Pancreas (tissue), 10 donors: ENCODE data around the gene DENND1A. TPM values are rescaled to one million over a fixed set of nuclear protein-coding genes. Genes with fewer than 3 reads are reported as not detected.

ENCODE experiments used
- ATAC-seq, 4 donors: fragments of 200-7000 bp; cut with Tn5 transposase; one replicate each; pipeline versions ENCODE4 v1.8.0 to v1.9.1; 2020; ENCODE audit warnings: mild to moderate bottlenecking in 4 of 4, moderate library complexity in 4 of 4
- DNase-seq, 6 donors: peaks; one replicate each; pipeline ENCODE4 v3.0.0-alpha.2; 2020
- FAIRE-seq: peaks from 2 replicates; lab custom pipeline; 2012; peaks lifted over from hg19 to GRCh38; lab: Jason Lieb, UNC
- H3K27ac ChIP-seq, 4 donors: fragments of 200-600 bp; sonication (generic); 1 replicate in 3 of 4; 2 replicates in 1 of 4; pipeline versions ENCODE4 v1.5.0 to v1.8.0; 2020
- H3K27me3 ChIP-seq, 4 donors: fragments of 200-600 bp; one replicate each; pipeline ENCODE4 v1.8.0; 2021
- H3K36me3 ChIP-seq, 3 donors: fragments of 200-600 bp; sonication (generic) in 1 of 3; one replicate each; pipeline versions ENCODE4 v1.5.0 to v1.8.0; 2020 to 2021
- H3K4me1 ChIP-seq, 3 donors: fragments of 200-600 bp; one replicate each; pipeline ENCODE4 v1.8.0; 2021
- H3K4me3 ChIP-seq, 4 donors: fragments of 200-600 bp; sonication (generic) in 2 of 4; one replicate each; pipeline versions ENCODE4 v1.5.0 to v1.8.0; 2020 to 2021
- H3K9me3 ChIP-seq, 4 donors: fragments of 200-600 bp; one replicate each; pipeline ENCODE4 v1.8.0; 2021
- WGBS, 2 donors: extraction: QIAGEN DNeasy Blood & Tissue Kit; methylation state at CpG; one replicate each; pipeline ENCODE4 v1.1.7; 2013; 5-methylcytosine and 5-hydroxymethylcytosine counted together
- intact Hi-C, 3 donors: fragments of 100-400 bp; cut with DNase I; formaldehyde crosslinking; loops; one replicate each; pipeline versions ENCODE4 v1.11.1 to v1.14.2; 2022
- polyA plus RNA-seq, 2 donors: library from polyadenylated mRNA; stranded (reverse); fragments of 200-250 nt; gene quantifications; one replicate each; pipeline ENCODE4 v1.2.3, GENCODE V29; 2013
- total RNA-seq, 6 donors: library from RNA; stranded (reverse); fragmentation: NEBNext Ultra II Directional in 4 of 6; extraction: Animal tissue kit (Norgen Biotek cat#: 25700) in 4 of 6; gene quantifications; one replicate each; pipeline versions ENCODE4 v1.2.1 to v1.2.4, GENCODE V29; 2021 to 2023
- TF ChIP-seq, protein P1 (sequence below), 4 donors: fragments of 200-600 bp; sonication (generic) in 3 of 4; IDR thresholded peaks; one replicate each; pipeline versions ENCODE4 v1.5.0 to v1.8.0; 2021; ENCODE audit warnings: antibody characterized with exemption in 4 of 4
- donor health status: healthy with polysubstance abuse.
- donor health status: DM: no; HTN: no; CAD: no; lungs with moderate emphysema.
- donor health status: DM: no; HTN: no; CAD: no.
- donor health status: control.
- donor health status: control.
- donor health status: Bipolar disorder and iron deficiency.
- donor health status: DM: yes; HTN: yes; CAD: no.
- donor health status: DM: no; HTN: no; CAD: no.
- donor health status: DM: no; HTN: no; CAD: no.
- donor health status: DM: yes; HTN: yes; CAD: no.

DENND1A gene
- total and polyA plus RNA-seq, 8 donors, result 4.5 to 8.3 (median 5.6) TPM

DNA sequence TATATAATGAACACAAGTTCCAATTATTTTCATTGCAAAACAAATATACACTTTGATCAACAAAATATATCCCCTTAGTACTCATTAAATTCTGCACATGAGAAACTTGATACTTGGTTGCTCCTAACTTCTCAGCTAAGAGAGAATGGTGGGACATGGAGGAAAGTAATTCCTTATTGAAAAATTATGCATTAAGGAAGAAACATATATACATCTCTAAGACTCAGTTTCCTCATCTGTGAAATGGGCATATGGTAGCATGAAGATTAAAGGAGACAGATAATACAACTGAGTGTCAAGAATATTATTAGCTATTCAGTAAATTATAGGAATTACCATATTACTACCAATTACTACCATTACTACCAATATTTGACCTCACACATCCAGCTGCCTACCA is 488.2 kb downstream of the DENND1A start:
- Histone ChIP-seq H3K4me3 (no peak overlapping the region), H3K4me1 (no peaks in the 10 kb centered on the region), H3K27ac (no peak overlapping the region), H3K36me3 (no peaks in the 10 kb centered on the region), H3K27me3 (no peaks in the 10 kb centered on the region), H3K9me3 (no peaks in the 10 kb centered on the region)
- FAIRE-seq, result no peak
- intact Hi-C loops, result no loop called here
- no peak for ATAC-seq
- no peak for DNase-seq
- TF ChIP-seq, protein P1, sequence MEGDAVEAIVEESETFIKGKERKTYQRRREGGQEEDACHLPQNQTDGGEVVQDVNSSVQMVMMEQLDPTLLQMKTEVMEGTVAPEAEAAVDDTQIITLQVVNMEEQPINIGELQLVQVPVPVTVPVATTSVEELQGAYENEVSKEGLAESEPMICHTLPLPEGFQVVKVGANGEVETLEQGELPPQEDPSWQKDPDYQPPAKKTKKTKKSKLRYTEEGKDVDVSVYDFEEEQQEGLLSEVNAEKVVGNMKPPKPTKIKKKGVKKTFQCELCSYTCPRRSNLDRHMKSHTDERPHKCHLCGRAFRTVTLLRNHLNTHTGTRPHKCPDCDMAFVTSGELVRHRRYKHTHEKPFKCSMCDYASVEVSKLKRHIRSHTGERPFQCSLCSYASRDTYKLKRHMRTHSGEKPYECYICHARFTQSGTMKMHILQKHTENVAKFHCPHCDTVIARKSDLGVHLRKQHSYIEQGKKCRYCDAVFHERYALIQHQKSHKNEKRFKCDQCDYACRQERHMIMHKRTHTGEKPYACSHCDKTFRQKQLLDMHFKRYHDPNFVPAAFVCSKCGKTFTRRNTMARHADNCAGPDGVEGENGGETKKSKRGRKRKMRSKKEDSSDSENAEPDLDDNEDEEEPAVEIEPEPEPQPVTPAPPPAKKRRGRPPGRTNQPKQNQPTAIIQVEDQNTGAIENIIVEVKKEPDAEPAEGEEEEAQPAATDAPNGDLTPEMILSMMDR (IDR thresholded peaks at IDR 0.05), result no peak

DNA sequence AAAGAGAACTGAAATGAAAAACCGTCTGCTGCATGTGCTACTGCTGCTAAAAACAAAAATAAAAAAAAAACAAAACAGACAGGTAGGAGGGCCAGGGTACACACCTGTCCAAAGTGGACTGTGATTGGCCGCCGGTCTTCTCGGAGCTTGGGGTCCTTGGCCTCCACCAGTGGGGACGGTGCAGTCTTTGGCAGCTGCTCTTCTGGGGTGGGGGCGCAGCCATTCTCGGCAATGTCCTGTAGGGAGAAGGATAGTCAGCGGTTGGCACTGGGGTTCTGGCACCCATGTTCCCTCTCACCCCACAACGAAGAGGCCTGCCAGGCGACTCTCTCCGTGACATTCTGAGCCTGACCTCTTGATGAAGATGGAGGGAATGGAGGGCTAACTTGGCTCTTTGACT is 489.7 kb downstream of the DENND1A start:
- no peak for FAIRE-seq
- intact Hi-C loops, result no loop called here
- DNase-seq, result no peak
- TF ChIP-seq, protein P1 (IDR thresholded peaks at IDR 0.05), result no peak
- ATAC-seq, result no peak
- no peak overlapping the region for H3K27ac ChIP-seq
- no peak overlapping the region for H3K4me3 ChIP-seq
- H3K9me3 ChIP-seq, result no peaks in the 10 kb centered on the region
- H3K27me3 ChIP-seq, result no peaks in the 10 kb centered on the region
- no peaks in the 10 kb centered on the region for H3K36me3 ChIP-seq
- no peaks in the 10 kb centered on the region for H3K4me1 ChIP-seq
- 96 to 98% methylated on average over 11 of the region's 11 CpGs for WGBS, 2 donors

DNA sequence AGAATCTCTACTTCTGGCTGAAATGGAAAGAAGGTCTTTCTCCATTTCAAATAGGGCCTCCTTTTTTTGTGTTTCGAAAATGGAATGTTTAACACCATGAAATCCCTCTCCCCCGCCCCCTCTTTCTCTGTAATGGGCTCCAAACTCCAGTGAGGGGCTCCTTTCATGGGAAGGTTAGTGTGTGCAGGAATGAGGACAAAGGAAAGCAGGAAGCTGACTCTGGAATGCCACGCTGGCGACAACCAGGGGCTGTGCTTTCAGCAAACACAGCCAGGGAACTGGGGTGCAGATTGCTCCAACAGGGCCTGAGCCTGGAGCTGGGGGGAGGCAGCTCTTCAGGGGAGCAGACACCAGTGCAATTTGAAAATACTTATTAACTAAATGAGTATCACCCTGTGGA is 491.1 kb downstream of the DENND1A start:
- WGBS, 2 donors, result 75 to 87% methylated on average over 4 of the region's 4 CpGs
- no peak for ATAC-seq
- Histone ChIP-seq H3K4me1 (no peaks in the 10 kb centered on the region), H3K36me3 (no peaks in the 10 kb centered on the region), H3K27me3 (no peaks in the 10 kb centered on the region), H3K27ac (no peak overlapping the region), H3K9me3 (no peaks in the 10 kb centered on the region), H3K4me3 (no peak overlapping the region)
- peak in 1 of 6 donors; percentile 33 for DNase-seq
- no peak for FAIRE-seq
- intact Hi-C loops, result no loop called here
- TF ChIP-seq, protein P1 (IDR thresholded peaks at IDR 0.05), result no peak

DNA sequence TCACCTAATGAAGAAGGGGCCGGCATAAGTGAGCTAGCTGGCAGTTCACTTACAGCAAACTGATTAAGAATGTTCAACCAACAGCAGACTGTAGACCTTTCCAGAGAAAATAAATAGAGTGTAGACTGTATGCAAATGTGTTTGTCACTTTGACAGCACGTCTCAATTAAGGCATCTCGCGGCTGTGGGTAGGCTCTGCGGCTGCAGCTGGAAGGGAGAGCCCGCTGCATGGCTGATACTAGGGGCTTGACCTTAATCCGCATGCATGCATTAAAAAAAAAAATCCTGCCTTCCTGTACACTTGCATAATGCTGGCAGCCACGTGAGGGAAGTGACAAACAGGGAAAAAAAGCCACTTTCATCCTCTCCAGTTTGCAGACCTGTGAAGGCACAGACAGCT is 491.6 kb downstream of the DENND1A start:
- Histone ChIP-seq H3K27ac (no peak overlapping the region), H3K27me3 (no peaks in the 10 kb centered on the region), H3K36me3 (no peaks in the 10 kb centered on the region), H3K4me1 (no peaks in the 10 kb centered on the region), H3K9me3 (no peaks in the 10 kb centered on the region), H3K4me3 (no peak overlapping the region)
- TF ChIP-seq, protein P1 (IDR thresholded peaks at IDR 0.05), result no peak
- DNase-seq (peak in 1 of 6 donors; percentile 16), ATAC-seq (no peak), FAIRE-seq (no peak)
- intact Hi-C loops, result no loop called here
- 64 to 77% methylated on average over 8 of the region's 8 CpGs for WGBS, 2 donors

DNA sequence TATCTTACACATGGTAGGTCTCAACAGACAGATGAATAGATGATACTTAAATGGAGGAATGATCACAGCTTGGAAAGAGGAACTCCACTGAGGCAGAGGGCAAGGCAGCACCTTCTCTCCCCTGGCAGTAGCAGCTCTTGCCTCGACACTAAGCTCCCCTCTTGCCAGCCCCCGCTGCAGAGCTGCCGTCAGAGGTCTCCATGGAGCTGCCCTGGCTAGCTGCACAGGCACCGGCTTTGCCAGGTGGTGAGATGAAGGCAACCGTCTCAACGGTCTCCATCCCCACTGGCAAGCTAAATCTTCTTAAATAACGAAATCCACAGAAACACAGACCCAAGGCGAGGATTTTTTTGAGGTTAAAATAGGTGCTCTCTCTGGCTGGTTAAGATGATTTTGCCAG is 492.7 kb downstream of the DENND1A start:
- Histone ChIP-seq H3K9me3 (no peaks in the 10 kb centered on the region), H3K27me3 (no peaks in the 10 kb centered on the region), H3K36me3 (no peaks in the 10 kb centered on the region), H3K4me3 (no peak overlapping the region), H3K27ac (no peak overlapping the region), H3K4me1 (no peaks in the 10 kb centered on the region)
- intact Hi-C loops, result no loop called here
- FAIRE-seq (no peak), DNase-seq (peak in 1 of 6 donors; percentile 45), ATAC-seq (no peak)
- 93 to 95% methylated on average over 8 of the region's 8 CpGs for WGBS, 2 donors
- TF ChIP-seq, protein P1 (IDR thresholded peaks at IDR 0.05), result no peak
